Peyer's patch (tissue), 4 donors: Measurements from ENCODE around the gene MMP8.
"Not testable (repeated sequence)": the region's sequence is repeated elsewhere in the genome, so short reads cannot be mapped to it uniquely, and the experiment has no call there.

Experiments used
- CTCF ChIP-seq, 6 experiments: fragments of 450-650 bp in 4 of 6; fragments of 200-600 bp in 2 of 6; sonication (generic) in 1 of 6; IDR thresholded peaks; one replicate each; pipeline ENCODE4 v1.5.1; 2017 to 2019; ENCODE audit warnings: antibody characterized with exemption in 6 of 6, mild to moderate bottlenecking in 3 of 6, moderate library complexity in 1 of 6
- POLR2A ChIP-seq, 2 donors: fragments of 450-650 bp; IDR thresholded peaks; one replicate each; pipeline ENCODE4 v1.5.1; 2017; ENCODE audit warnings: antibody characterized with exemption in 2 of 2, mild to moderate bottlenecking in 2 of 2, moderate library complexity in 2 of 2

GRCh38 chr11:102746746-102747578 lies 22.2 kb upstream of the MMP8 start:
- TF ChIP-seq CTCF, POLR2A (IDR thresholded peaks at IDR 0.05): not testable (repeated sequence)
